ENCODE data around the gene HMHB1. TPM values are rescaled to one million over a fixed set of nuclear protein-coding genes. Genes with fewer than 3 reads are reported as not detected.

HMHB1 gene
- polyA plus RNA-seq, 1 donor (not counting 4 experiments of a cell fraction or from before 2014, with no cell fraction given) = not detected

DNA sequence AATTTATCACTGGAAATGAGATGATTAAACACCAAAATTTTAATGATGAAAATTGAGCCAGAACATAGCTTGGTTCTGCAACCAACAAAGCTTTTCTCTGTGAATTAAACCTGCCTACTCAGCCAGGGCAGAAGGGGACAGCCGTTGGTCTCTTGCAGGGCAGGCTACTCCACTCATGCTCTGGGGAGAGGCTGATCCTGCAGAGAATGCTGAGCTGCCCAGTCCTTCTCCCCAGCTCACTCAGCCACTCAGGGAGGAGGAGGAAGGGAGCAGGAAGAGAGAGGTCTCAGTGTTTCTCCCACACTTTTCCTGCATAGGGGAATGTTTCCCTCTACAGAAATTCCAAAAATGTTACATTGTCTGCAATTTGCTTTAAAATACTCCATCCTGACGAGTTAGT lies 40.4 kb upstream of the HMHB1 start:
- H3K9me1 ChIP-seq (ENCODE audit: control insufficient read depth, extremely low read depth, insufficient read depth, low read length) = no peaks in the 10 kb centered on the region
- no peak overlapping the region for H3K9ac ChIP-seq (ENCODE audit: control insufficient read depth, extremely low read depth, insufficient read depth, low read length)
- no peaks in the 10 kb centered on the region for H3K79me2 ChIP-seq (ENCODE audit: control insufficient read depth, insufficient read depth, low read length)
- FAIRE-seq (no peak), DNase-seq (ENCODE audit: low read depth, low spot score) (no peak)
- H3K27ac ChIP-seq (ENCODE audit: control insufficient read depth, insufficient read depth, low read length) = no peak overlapping the region
- H3K27me3 ChIP-seq (ENCODE audit: control insufficient read depth, extremely low read depth, insufficient read depth, low read length) = no peaks in the 10 kb centered on the region
- H3K4me1 ChIP-seq (ENCODE audit: control insufficient read depth, extremely low read depth, insufficient read depth, low read length) = no peaks in the 10 kb centered on the region
- H4K20me1 ChIP-seq (ENCODE audit: control insufficient read depth, extremely low read depth, insufficient read depth, low read length) = no peaks in the 10 kb centered on the region
- H3K4me2 ChIP-seq (ENCODE audit: control insufficient read depth, extremely low read depth, insufficient read depth, low read depth, low read length) = no peak overlapping the region
- TF ChIP-seq CTCF (optimal IDR thresholded peaks at IDR 0.05 in 1 of 3, IDR thresholded peaks at IDR 0.05 in 1 of 3, conservative IDR thresholded peaks at IDR 0.05 in 1 of 3; ENCODE audit: extremely low read depth in 1 of 3, insufficient read depth in 2 of 3, low read length in 3 of 3) (no peak), EZH2 (IDR thresholded peaks at IDR 0.05; ENCODE audit: low read length) (no peak)
- H2AFZ ChIP-seq (ENCODE audit: control insufficient read depth, low read length) = no peak overlapping the region
- H3K36me3 ChIP-seq (ENCODE audit: control insufficient read depth in 2 of 2, extremely low read depth in 1 of 2, insufficient read depth in 2 of 2, low read length in 2 of 2) = no peaks in the 10 kb centered on the region
- H3K9me3 ChIP-seq (ENCODE audit: control insufficient read depth, low read depth, low read length) = no peaks in the 10 kb centered on the region
- dilution Hi-C loops (cut with MboI; ENCODE audit: extremely low pct_ligation_motif_present, low sequenced_read_pairs) = no loop called here
- no peak overlapping the region for H3K4me3 ChIP-seq (ENCODE audit: control insufficient read depth in 2 of 3, extremely low read depth in 1 of 3, insufficient read depth in 2 of 3, low read depth in 1 of 3, low read length in 3 of 3)

DNA sequence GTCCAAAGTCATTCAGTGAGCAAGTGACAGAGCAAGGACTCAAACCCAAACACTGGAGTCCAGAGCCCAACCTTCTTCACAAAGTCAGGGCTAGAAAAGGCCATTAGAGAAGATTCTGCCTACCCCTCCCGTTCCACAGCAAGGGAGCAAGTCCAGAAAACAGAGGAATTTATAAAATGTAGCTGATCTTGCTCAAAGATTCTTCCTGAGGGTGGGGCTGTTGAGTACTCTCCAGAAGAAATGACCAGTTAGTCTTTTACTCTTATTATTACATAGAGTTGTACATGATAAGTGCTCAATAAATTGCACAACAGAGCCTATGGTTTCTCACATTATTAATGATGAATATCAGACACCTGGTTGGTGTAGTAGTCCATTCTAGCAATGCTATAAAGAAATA lies 39.3 kb upstream of the HMHB1 start:
- H3K27ac ChIP-seq (ENCODE audit: control insufficient read depth, insufficient read depth, low read length) = no peak overlapping the region
- no peaks in the 10 kb centered on the region for H3K9me3 ChIP-seq (ENCODE audit: control insufficient read depth, low read depth, low read length)
- no peaks in the 10 kb centered on the region for H3K36me3 ChIP-seq (ENCODE audit: control insufficient read depth in 2 of 2, extremely low read depth in 1 of 2, insufficient read depth in 2 of 2, low read length in 2 of 2)
- H3K4me3 ChIP-seq (ENCODE audit: control insufficient read depth in 2 of 3, extremely low read depth in 1 of 3, insufficient read depth in 2 of 3, low read depth in 1 of 3, low read length in 3 of 3) = no peak overlapping the region
- no peaks in the 10 kb centered on the region for H3K27me3 ChIP-seq (ENCODE audit: control insufficient read depth, extremely low read depth, insufficient read depth, low read length)
- H3K4me1 ChIP-seq (ENCODE audit: control insufficient read depth, extremely low read depth, insufficient read depth, low read length) = no peaks in the 10 kb centered on the region
- DNase-seq (ENCODE audit: low read depth, low spot score) (no peak), FAIRE-seq (no peak)
- no peak overlapping the region for H3K4me2 ChIP-seq (ENCODE audit: control insufficient read depth, extremely low read depth, insufficient read depth, low read depth, low read length)
- H3K9me1 ChIP-seq (ENCODE audit: control insufficient read depth, extremely low read depth, insufficient read depth, low read length) = no peaks in the 10 kb centered on the region
- TF ChIP-seq CTCF (optimal IDR thresholded peaks at IDR 0.05 in 1 of 3, IDR thresholded peaks at IDR 0.05 in 1 of 3, conservative IDR thresholded peaks at IDR 0.05 in 1 of 3; ENCODE audit: extremely low read depth in 1 of 3, insufficient read depth in 2 of 3, low read length in 3 of 3) = no peak
- TF ChIP-seq EZH2 (IDR thresholded peaks at IDR 0.05; ENCODE audit: low read length) = no peak
- H4K20me1 ChIP-seq (ENCODE audit: control insufficient read depth, extremely low read depth, insufficient read depth, low read length) = no peaks in the 10 kb centered on the region
- dilution Hi-C loops (cut with MboI; ENCODE audit: extremely low pct_ligation_motif_present, low sequenced_read_pairs) = no loop called here
- H2AFZ ChIP-seq (ENCODE audit: control insufficient read depth, low read length) = no peak overlapping the region
- no peak overlapping the region for H3K9ac ChIP-seq (ENCODE audit: control insufficient read depth, extremely low read depth, insufficient read depth, low read length)
- no peaks in the 10 kb centered on the region for H3K79me2 ChIP-seq (ENCODE audit: control insufficient read depth, insufficient read depth, low read length)

Measured in keratinocyte (primary cell).